GM21515 (cell line): ENCODE data around the gene TTLL11.

Experiments
- ATAC-seq: cut with Tn5 transposase; IDR thresholded peaks from one replicate; pipeline ENCODE4 v1.9.1; 2021; ENCODE audit not compliant: unreplicated experiment

The TTLL11 gene

DNA sequence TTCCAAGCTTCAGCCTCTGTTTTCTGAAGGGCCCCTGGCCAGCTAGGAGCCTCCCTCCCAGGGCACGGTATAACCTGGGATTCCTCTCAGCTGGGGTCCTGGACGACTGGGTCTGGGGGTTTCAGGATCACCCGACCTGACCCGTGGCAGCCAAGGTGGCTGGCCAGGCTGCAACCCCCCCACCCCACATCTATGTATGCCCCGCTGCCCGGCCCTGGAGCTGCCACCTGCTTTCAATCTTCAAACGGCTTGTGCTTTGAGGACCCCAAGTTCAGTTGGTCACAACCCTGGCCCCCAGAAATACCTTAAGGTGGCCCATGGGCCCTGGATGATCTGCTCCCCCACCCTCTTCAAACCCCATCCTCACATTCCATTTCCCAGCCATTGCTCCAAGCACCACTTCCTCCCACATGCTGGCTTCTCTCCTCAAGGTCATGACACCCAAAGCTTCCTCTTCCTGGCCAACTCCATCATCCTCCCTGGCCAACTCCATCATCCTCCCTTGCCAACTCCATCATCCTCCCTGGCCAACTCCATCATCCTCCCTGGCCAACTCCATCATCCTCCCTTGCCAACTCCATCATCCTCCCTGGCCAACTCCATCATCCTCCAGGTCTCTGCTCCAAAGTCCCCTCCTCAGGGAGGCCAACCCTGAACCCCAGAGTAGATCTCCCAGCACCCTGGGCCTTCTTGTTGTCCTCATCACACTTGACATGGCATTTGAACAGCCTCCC is 17.2 kb upstream of the TTLL11 start:
- ATAC-seq = no peak

DNA sequence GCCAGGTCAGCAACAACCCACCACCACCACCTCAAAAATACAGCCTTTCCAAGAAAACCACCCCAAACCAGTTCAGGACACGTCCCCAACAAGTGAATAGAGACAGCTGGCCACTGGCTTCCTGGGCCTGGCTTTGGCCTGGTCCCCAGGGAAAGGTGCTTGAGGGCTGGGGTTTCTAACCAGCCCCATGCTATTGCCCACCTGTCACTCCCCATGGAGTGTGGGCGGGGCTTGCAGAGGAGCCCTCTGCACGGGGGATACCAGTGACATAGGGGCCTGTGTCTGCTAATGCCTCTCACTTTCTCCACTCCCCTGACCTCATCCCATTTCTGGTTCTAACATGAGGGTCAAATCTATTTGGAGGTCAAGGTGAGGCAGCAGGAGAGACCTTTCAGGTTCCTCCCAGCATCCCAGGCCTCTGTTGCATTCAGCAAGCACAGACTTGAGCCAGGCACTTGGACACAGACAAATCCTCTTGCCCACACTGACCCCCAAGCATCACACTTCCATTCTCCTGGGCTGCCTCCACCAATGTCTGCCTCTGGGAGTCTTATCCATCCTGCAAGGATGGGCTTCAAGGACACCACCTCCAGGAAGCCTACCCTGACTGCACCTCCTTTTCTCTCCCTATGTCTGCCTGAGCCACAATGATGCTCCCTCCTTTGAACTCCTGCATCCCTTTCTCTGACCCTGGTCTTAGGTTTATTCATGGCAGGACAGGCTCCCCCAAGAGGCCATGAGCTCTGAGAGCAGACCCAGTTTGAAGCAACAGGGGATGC is 16.1 kb upstream of the TTLL11 start:
- no peak for ATAC-seq

DNA sequence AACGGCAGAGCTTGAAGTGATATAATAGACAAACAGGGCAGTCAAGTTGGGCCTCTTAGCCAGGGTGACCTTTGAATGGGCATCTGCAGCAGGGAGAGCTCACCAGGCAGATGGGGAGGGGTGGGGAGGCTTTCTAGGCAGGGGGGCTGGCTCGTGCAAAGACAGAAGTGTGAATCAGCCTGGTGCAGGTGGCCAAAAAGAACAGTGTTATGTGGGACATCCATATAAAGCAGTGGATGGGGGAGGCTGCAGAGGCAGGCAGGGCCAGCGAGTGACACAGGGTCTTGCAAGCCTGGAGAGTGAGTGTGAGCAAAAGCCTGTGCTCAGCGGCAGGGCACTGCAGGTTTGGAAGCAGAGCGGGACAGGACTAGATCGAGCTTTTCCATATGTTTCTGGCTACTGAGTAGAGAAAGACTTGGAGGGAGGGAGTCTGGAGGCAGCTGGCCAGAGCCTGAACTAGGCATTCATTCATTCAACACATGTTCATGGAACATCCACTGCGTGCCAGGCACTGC is 14.2 kb upstream of the TTLL11 start:
- ATAC-seq = no peak

DNA sequence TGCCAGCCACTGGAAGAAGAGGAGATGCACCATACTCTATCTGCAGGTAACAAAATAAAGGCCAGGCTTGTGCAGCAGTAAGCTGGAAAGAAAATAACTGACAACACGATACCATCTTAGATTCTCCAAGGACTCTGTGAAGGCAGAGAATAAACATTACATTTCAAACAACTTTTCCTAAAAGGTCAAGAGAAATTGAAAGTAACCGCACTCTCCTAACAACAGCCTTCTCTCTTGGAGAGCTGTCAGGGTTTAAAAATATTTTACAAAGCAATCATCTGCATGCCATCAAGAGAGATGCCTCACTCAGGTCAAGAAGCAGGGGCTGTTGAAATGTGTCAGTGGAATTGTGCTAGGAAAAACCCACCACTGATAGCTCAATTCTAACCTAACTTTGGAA is 13.5 kb upstream of the TTLL11 start:
- no peak for ATAC-seq

- no peak for ATAC-seq
Measured at GRCh38 chr9:122103985-122104384, 10.9 kb upstream of the TTLL11 start.

DNA sequence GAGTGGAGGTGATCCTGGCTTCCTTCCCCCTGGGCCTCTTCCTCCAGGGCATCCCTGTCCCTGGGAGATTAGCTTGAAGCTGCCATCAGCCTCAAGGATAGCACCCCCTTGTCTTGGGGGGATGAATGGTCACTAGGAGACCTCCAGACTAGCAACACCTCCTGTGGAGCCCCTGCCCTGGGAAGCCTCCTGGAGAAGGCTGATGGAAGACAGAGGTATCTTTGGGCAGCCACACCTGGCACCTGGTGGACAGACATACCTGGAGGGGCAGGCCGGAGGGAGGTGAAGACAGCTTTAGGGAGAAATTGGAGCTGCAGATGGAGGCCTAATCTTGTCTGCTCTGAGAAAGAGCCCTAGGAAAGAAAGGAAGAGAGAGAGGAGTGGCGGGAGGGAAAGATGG is 9.0 kb upstream of the TTLL11 start:
- ATAC-seq = no peak

DNA sequence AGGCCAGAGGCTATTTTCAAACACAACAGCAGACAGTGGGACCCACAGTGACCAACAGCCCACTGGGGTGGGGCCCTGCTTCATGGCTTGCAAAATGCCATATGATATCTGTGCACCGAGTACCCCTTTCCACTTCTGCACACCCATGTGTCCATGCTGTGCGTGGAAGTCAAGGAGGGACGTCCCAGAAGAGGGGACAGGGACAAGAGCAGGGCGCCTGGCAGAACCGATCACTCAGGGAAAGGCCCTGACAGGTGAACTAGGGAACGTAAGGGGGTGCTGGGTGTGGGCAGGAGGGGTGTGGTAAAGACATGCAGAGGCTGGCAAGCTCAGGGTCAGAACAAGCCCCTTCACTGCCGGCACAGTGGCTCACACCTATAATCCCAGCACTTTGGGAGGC is 7.6 kb upstream of the TTLL11 start:
- no peak for ATAC-seq

DNA sequence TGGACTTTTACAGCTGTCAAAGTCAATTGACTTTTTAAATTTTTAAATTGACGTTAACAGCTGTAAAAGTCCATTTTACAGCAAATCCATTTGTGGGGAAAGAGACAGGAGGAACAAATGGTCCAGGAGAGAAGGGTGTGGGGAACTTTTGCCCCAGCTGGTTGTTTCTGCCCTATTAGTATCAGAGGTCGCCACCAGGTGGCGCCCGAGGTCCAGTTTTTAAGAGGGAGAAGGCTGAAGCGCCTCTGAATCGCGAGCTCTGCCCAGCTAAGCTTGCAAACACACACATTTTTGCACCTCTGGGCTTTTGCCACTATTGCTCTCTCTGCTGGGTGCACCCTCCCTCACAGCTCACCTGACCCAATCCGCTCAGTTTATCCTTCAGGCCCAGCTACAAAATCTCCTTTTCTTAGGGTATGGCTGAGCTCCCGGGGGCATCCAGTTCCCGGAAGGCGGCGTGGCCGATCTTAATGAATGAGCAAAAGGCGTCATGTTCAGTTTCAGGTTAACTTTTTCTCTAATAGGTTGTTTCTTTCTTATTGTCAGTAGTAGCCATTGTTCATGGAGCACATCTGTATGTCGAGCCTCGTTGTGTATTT is 6.3 kb upstream of the TTLL11 start:
- no peak for ATAC-seq

DNA sequence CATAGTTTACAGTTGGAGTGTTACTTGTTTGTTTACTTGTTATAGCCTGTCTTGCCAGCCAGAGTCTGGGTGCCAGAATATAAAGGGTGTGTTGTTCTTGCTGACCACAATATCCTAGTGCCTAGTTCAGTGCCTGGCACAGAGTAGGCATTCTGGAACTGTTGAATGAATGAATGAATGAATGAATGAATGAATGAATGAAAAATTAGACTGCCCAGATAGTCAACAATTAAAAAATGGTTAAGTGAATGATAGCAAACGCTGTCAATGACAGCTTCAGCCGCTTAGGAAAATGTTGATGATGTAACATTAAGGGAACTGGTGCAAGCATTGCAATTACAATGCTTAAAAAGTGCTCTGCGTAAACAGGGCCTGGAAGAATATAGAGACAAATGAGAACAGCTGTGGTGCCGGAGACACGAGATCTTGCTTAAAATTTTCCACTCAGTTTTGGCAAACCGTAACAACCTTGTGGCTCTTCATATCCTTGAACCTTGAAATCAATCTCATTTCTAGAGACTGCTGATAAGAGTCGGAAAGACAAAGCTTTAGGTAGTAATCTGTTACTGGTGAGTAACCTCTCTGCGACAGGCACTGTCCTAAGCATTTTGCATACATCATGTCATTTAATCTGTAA is 4.7 kb upstream of the TTLL11 start:
- no peak for ATAC-seq

GRCh38 chr9:122096620-122097415 is 3.7 kb upstream of the TTLL11 start:
- no peak for ATAC-seq

GRCh38 chr9:122095010-122095767 is 2.1 kb upstream of the TTLL11 start:
- ATAC-seq = no peak

DNA sequence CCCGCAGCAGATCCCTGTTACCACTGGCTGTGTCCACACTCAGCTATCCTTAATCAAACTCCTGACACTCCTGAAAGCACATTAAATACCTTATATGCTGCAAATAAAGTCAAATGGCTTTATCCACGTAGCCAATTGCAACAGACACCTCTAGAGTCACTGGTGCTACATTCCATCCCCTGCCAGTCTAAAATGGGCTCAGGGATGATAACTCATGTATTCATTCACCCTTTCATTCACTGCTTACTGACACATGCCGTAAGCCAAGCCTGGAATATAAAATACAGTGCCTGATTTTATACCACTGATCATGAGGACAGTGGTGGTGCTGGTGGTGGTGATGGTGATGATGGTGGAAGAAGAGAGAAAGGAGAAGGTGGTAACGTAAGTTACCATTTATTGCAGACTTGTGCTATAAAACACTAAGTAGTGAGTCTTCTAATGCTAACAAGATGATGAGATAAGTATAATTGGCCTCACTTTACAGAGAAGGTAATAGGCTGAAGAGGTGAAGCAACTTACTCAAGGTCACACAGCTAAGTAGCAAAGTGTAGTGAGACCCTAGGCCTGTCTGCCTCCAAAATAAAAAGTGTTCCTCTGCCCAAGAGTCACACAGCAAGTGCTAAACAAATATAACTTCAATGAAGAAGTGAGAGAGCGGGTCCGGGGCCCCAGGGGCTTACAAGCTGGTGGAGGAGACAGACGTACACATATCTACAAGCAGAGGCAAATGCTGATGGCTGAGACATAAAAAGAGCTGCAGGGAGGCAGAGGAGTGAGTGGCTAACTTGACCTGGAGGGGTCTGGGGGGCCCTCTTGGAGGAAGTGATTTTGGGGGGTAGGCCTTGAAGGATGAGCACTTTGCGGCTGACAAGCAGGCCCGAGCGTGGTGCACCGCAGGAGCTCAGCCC is 1.2 kb downstream of the TTLL11 start:
- ATAC-seq = no peak

- no peak for ATAC-seq
Measured at GRCh38 chr9:122090981-122091380, 2.1 kb downstream of the TTLL11 start.

- ATAC-seq = no peak
Measured at GRCh38 chr9:122090287-122090883, 2.7 kb downstream of the TTLL11 start.

DNA sequence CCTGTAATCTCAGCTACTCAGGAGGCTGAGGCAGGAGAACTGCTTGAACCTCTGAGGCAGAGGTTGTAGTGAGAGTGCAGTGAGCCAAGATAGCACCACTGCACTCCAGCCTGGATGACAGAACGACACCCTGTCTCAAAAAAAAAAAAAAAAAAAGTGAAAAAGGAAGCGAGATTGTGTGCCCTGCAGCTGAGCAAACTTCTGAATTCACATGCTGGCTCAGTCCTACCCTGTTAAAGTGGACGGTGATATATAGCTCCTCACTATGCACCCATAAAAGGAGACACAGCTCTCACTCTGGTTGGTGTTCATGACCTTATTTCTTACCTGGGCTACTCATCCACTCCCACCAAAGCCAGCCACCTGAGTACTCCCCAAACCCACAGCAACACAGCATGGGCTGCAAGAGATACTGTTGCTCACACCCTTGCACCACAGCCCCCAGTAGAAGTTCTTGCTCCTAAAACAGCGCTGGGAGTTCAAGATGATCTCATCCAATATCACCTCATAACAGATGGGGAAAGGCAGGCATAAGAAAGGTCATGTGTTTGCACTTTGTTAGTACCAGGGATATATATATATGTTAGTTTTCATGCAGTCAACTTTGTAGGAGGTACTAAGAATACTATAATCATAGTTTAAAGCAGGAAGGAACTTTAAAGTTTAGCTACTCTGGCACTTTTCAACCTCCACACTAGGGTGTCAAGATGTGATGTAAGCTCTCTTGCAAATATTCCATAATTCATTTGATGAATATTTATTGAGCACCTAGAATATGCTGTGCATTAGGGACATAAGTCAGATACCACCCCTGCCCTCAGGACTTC is 4.0 kb downstream of the TTLL11 start:
- no peak for ATAC-seq

DNA sequence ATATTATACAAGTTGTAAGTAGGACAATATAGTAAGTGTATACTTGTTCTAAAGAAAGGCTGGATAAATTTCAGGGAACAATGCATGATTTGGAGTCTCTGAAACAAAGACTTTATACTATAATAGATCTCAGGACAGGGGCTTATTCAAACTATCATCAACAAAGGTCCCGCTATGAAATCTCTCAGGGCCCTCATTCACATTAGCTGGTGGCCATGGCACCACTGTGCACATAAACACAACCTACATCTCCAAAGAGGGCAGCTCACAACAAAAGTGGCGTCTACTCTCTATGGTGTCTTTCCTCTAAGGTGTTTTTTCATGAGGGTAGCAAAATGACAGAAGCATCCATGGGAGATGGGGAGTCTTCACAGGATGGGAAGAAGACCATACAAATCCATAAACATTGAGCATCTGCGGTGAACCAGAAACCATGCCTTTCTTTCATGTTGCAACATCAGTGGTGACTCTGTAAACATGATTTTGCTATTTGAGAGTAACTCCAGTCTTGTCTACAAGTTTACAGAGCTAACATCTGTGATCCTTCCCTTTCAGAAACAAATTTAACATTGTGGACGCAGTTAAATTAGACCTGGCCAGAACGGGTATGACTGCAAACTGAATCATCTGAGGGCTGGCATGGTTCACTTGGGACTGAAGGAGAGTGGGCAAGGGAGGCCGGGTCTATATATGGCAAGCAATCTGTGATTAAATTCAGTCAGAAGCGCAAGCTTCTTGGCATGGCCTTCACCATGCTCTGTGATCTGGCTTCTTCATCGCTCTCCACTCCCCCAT is 5.5 kb downstream of the TTLL11 start:
- no peak for ATAC-seq

DNA sequence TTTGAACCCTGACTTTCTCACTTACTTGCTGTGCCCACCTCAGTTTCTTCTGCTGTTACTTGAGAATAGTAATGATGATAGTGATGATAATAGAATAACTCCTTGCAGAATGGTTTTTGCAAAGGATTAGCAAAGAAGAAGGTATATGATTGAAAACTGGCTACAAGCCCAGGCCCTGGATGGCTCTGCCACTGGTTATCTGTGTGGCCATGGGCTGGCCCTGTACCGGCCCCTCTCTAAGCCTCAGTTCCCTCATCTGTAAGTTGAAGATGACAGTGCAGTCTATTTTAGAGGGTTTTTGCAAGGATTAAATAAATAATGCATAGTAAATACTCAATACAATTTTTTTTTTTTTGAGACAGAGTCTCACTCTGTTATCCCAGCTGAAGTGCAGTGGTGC is 6.2 kb downstream of the TTLL11 start:
- no peak for ATAC-seq
